Stimulated activated CD8-positive, alpha-beta memory T cell treated with anti-CD3 and anti-CD28 coated beads, Interleukin-2, amount 100 ng/mL, for 1 hour (primary cell): Measurements from ENCODE around the gene MYO10.
"Not testable (repeated sequence)": the region's sequence is repeated elsewhere in the genome, so short reads cannot be mapped to it uniquely, and the experiment has no call there.

Experiments
- DNase-seq, 2 donors: peaks; one replicate each; pipeline ENCODE4 v3.0.0-alpha.2; 2020; ENCODE audit warnings: low read depth in 2 of 2

The MYO10 gene

DNA sequence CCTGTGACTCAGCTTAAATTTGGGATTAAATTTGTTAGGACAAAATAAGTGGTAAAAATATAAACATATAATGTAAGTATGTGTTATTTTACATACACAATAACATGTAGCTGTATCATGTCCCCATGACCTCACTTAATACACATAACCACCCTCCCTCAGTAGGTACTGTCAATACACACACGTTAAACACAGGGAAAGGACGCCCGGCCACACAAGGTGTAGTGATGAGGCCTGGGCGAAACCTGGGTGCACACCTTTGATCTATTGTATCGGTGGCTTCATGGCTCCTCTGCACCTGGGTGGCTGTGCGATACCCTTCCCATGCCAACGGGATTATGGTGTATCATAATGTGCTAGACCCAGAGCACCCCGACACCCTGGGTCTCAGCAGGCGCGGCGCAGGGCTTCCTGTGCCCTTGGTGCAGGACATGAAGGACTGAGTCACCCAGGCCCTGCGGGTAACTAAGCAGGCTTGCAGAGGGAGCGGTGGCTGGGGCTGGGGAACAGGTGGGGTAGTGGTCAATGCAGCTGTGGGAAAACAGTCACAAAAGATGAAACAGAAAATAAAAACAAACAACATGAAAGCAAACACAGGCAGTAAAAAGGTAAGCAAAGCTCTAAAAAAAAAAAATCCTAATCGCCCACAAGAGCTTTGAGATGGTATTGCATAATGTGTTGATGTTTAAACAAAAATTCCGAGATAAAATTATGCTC lies 191.8 kb downstream of the MYO10 start:
- DNase-seq = no peak

DNA sequence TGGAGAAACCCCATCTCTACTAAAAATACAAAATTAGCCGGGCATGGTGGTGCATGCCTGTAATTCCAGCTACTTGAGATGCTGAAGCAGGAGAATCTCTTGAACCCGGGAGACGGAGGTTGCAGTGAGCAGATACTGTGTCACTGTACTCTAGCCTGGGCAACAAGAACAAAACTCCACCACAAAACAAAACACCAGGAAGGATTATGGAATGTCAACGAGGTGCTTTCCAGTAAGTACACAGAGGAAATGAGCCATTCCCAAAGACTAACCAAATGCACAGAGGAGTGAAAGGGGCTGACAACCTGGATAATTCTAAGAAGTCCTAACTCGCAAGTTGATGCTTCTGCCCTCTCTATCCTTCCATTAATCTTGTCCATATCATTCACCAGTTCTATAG lies 193.2 kb downstream of the MYO10 start:
- DNase-seq = no peak

DNA sequence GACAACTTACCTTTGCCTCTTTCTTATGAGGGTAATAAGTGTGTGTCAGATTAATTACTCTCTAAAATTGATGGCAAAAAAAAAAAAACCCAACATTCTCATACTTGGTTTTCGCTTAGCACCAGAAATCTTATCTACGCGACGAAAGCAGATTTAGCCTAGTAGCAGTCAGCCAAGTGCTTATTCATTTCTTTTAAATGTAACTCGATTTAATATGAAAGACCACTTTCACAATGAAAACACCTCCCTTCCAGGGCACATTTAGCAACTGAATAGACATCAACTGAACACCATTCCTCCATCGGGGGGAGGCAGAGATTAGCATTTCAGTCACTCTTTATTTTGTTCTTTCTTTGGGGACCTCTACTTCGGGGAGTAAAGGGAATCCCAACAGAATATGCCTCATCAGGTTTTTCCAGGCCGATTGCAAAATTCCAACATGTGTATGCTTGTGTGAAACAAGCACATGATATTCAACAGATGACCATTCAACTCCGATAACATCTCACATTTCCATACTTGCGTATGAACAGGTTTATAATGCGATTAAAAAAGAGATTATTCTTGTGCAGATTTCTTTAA lies 195.2 kb downstream of the MYO10 start:
- no peak for DNase-seq

DNA sequence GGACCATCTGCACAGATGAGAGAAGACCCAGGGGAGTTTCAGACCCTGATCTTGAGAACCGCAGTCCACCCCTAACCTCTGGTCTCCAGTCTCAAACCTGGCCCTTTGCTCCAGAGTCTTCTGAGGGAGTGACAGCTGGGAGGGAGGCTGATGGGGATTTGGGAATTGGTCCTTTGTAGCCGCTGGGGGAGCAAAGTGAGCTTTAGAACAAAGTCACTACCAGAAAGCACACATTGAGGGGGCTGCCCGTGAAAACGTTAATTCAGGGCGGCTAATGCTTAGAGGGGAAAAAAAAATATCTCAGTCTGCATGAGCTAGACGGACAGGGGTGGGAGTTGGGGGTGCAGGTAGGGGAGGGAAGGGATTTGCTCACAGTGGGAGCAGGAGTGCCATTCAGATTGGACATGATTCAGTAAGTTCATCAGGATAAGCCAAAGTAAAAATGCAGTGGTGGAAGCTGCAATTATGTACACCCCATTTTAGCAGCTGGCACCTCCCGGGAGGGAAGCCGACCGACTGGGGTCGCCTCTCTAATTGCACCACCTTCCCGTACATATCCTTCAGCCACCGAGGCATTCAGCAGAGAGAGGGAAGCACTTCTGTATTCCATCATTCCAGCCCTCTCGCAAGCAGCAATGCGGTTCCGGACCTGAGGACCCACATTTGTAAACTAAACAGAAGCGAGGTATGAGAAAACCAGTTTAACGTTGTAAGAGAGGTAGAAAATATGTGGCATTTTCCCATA lies 195.8 kb downstream of the MYO10 start:
- DNase-seq = no peak

DNA sequence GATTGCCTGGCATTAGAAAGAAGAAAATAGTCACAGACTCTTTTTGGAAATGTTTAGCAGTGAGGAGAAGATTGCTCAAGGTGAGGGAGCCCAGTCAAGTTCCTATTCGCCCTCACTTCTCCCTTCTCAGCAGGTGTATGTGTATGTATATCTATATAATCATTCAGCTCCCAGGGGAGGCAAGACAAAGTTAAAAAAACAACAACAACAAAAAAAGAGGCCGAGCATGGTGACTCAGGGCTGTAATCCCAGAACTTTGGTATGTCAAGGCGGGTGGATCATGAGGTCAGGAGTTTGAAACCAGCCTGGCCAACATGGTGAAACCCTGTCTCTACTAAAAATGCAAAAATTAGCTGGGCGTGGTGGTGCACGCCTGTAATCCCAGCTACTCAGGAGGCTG lies 197.7 kb downstream of the MYO10 start:
- not testable (repeated sequence) for DNase-seq

DNA sequence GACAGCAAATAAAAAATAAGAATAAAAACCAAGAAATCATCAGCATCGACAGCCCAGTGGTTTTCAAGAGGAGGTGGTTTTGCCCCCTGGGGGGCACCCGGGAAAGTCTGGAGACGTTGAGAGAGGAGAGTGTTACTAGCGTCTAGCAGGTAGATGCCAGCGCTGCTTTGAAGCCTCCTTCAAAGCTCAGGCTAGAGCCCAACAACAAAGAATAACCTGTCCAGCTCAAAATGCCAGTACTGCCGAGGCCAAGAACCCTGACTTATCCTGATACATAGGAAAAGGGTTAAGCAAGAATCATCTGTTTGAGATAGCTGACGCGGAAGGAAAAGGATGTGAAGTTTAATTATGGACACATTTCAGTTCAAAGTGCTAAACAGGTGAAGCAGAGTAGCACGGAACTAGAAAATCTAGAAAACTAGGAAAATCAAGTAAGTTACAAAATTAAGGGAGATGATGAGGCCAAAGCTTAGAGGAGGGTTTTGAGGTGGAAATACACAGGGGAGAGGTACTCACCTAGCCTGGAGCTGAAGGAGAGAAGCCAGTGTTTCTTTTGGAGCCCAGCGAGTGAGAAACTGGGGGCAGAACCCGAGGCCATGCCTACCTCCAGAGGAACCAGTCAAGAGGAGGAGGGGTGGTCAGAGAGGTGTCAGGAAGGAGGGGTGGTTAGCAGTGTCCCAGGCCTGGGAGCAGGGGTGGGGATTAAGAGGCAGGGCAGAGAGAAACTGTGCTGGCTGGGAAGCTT lies 198.3 kb downstream of the MYO10 start:
- DNase-seq = no peak

DNA sequence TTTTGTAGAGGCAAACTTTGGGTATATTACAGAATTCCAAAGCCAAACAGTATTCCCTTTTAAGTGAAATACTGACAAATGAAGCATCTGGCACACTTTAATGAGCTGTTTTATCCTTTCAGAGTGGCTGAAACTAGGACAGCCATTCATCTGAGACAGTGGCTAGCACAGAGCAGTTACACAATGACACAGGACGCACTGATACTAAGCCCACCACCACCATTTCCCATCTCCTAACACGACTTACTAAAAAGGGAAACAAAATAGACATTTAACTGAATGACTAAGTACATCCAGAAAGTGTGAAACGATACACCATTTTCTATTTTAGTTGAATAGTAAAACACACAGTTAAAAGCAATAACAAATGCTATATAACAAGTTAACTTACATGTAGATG lies 198.9 kb downstream of the MYO10 start:
- no peak for DNase-seq

DNA sequence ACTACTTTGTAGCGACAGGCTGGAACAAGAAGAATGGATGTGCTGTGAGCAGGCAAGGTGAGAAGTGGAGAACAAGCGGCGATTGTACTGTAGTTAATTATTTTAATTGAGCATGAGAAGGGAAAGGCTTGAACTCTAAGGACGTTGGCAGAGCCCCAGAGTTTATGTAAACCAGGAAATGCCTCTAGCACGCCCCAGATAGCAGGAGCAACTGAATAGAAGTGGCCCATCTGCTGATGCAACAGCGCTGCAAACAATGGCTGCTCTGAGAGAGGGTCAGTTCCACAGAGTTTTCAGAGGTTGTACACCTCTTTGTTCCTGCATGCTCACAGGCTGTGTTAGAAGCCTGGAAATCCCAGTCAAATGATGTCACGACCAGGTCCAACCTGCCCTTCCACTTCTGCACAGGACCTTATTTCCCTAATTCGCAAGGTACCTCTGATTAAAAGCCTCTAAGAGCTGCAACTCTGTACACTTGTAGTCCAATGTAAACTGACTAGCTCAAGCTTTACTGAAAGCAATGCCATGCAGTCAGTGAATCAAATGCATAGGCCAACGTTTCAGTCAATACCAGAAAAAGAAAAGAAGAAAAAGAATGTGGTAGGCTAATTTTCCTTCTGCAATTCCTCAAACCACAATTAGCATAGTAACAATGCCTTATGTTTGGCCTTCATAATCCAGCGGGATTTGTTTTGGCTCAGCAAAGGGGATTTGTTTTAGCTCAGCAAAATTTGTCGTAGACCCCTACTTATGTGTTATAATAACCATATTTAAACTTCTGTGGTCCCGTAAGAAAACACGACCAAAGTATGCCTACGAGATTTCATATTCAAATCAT lies 199.7 kb downstream of the MYO10 start:
- DNase-seq = no peak

DNA sequence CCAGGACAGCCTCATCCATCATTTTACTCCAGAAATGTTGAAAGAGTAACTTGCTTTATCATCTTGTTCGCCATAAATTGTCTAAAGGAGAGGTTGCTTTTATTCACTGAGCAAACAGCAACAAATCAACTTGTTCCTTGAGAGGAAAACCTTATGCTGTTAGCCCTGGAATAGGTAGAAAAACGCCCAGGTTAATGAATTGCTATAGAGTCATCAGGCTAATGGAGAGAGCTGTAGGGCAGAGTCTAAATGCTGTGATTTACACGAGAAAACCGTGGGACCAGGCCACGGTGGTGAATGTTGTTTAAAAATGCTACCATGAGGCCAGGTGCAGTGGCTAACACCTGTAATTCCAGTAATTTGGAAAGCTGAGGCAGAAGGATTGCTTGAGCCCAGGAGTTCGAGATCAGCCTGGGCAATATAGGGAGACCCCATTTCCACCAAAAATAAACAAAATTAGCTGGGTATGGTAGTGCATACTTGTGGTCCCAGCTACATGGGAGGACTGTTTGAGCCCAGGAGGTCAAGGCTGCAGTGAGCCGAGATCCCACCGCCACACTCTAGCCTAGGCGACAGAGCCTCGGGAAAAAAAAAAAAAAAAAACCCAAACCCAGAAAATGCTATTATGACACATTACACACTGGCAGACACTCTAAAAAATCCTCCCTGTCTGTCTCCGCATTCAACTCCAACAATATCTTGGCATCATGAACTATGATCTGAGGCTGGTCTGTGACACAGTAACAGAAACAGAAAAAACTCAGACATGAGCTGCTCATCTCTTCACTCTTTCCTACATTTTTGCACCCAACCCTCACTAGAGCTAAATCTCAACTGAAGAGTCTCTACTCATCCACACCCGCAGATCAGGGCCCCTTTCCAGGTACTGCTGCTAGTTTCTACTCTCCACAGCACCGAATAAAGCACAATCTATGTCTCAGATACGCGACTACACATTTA lies 200.7 kb downstream of the MYO10 start:
- no peak for DNase-seq

DNA sequence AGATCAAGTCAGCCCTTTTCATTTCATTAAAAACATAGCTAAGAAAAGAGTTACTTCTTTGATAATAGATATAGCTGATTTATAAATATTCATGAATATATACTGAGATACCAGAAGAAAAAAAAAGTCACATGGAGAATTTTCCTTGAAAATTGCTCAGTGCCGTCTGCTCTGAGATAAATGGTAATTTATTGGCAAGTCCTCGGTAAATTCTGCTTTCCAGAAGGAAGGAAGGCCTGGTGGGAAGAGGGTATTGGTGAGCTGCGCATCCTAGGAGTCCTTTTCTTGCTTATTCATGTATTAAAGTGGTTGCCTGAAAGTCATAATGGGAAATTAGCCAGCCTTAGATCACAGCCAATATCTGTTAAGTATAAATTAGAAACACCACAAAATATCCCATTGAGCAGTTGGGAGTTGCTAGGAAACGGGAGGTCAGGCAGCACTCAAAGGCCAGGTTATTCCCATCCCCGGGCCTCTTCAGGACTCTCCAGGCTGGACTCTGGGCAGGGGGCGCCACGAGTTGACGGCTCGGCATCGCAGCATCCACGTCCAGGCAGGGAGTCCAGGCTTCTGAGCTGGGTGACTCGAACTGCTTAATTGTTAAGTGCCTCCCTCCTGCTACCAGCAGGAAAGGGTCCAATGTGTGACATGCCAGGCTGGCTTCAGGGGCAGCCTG lies 202.6 kb downstream of the MYO10 start:
- DNase-seq = no peak

DNA sequence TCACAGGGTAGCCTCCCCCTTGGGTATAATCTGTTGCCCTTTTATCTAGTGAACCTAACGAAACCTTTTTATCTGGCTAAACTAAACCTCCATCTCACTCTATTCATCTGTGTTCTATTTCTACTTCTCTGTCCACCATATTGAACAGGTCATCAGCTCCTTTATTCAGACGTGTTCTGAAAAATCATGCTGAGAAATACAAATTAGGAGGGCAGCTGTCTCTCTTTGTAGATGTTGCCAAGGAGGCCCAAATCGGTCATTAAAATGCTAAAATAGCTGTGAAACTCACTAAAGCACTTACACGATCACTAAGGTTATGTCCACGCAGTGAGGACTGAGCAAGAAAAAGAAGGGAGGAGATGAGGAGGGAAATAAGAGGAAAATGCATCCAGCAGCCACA lies 203.7 kb downstream of the MYO10 start:
- DNase-seq = no peak

DNA sequence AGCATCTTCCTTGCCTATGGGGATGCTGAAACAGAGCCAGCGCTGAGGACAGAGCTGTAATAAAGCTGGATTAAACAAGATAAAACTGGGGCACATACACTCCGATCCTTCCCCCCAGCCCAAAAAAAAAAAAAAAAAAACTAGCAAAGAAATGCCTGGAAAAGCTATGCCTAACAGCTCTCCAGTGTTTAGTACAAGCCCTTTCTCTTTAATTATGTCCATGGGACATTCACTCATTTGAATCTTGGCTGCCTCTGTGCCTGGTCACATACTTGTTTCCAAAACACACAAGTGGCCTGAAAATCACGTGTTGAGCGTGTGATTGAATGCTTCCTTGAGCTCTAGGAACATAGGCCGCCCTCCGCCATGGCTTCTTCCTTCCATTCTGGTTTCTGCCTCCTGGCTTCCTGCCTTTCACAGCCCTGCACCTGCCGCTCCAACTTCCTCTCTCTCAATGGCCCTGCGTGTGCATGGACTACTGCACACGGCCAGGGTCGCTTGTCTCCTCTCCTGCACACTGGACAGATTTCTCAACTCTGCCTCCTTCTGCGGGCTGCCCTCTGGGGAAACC lies 208.2 kb downstream of the MYO10 start:
- DNase-seq = no peak

DNA sequence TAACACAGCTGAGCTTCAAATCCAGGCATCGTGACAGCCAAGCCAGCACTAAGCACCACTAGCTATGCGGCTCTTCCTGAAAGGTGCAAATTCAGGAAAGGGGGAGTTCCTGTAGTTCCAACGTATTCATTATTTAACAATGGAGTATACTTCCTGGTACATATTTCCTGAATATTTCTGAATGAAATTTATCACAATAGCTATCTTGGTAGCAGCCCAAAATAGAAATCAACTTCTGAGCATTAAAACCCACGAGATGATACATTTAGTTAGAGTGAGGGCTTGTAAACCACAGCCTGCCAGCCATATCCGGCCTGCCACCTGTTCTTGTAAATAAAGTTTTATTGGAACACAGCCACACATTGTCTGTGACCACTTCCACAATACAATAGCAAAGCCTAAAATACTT lies 209.5 kb downstream of the MYO10 start:
- DNase-seq = no peak

DNA sequence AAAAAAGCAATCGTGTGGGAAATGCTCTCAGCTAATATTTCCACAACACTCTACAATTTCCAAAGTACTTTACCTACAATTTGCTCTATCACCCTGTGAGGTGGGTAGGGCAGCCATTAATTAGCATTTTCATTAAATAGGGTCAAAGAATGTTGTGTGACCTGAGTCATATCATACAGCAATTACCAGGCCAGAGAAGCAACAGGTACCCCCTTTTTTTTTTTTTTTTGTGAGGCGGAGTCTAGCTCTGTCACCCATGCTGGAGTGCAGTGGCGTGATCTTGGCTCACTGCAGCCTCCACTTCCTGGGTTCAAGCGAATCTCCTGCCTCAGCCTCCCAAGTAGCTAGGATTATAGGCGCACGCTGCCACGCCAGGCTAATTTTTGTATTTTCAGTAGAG lies 210.5 kb downstream of the MYO10 start:
- no peak for DNase-seq

DNA sequence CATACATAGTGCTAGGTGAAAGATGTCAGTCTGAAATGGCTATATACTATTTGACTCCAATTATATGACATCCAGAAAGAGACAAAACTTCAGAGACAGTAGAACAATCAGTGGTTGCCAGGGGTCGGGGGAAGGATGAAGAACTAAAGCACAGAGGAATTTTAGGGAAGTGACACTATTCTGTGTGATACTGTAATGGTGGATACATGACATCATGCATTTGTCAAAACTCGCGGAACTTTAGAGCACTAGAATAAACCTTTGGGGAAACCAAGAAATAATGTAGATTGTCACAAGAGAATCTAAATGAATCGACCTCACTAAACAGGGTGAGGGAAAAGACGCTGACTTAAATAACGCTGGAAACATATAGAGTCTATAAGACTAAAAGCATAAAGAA lies 212.3 kb downstream of the MYO10 start:
- no peak for DNase-seq

DNA sequence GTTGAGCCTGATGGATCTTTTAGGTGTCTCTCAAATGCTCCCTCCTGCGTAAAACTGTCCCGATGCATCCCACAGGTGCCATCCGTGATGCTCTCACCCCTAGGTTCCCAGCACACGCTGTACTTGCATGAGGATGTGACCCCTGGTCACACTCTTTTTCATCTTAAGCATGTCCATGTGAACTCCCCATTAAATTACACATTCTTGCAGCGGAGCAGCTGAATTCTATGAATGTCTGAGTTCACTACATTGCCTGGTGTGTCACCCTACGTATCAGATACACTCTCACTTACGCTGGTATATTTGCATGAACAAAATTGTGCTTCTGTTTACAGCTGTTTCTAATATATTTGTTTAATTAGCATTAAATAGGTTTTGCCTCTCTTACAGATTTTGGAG lies 214.0 kb downstream of the MYO10 start:
- no peak for DNase-seq

DNA sequence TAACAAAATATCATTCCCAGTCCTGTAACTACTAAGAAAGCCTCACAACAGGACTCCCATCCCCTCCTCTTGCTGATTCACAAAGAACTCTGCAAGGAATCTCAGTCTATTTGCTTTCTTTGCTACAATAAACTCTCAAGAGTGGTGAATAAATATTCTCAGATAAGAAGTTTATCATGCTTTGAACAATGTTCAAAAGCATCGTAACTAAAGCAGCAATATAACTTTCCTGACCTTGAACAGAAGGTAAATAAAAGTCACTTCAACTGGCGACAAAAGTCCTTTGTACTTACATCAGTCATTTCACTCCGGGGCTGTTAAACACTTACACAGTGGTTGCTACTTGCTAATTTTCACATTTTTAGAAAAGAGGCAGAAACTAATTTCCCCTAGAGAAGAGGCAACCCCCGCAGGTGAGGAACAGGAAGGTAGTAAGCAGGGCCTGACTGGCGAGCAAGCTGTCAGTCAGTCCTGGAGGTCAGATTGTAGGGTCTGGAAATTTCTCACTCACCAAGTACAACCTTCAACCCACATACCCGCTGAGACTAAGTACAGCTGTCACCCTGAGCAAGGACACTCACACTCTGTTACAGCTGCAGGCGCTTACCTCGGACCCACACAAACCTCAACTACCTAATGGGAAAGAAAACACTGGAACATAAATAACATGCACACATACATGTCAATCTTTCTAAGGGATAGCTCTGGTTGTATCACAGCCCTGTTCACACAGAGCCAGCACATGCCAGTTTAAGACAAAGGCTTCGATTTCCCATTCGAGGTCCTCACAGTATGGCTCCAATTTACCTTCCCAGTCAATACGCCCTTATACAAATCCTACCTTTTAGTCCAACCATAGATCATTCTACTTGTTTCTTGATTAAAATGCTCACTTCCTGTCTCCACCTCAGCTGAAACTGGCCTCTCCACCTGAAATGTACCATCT lies 214.7 kb downstream of the MYO10 start:
- no peak for DNase-seq

DNA sequence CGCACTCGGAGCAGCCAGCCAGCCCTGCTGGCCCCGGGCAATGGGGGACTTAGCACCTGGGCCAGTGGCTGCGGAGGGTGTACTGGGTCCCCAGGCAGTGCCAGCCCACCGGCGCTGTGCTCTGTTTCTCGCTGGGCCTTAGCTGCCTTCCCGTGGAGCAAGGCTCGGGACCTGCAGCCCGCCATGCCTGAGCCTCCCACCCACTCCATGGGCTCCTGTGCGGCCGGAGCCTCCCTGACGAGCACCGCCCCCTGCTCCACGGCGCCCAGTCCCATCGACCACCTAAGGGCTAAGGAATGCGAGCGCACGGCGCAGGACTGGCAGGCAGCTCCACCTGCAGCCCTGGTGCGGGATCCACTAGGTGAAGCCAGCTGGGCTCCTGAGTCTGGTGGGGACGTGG lies 218.1 kb downstream of the MYO10 start:
- DNase-seq = not testable (repeated sequence)
